Epithelial cell of prostate (primary cell): ENCODE measurements around the gene WDR36.

Source experiments
- DNase-seq: peaks from one replicate; pipeline ENCODE4 v3.0.0-alpha.2; 2011; ENCODE audit warnings: low read depth, low spot score
- H3K27ac ChIP-seq: fragments of 450-650 bp; 2 replicates; pipeline ENCODE4 v1.5.1; 2017; ENCODE audit warnings: mild to moderate bottlenecking

Gene WDR36

DNA sequence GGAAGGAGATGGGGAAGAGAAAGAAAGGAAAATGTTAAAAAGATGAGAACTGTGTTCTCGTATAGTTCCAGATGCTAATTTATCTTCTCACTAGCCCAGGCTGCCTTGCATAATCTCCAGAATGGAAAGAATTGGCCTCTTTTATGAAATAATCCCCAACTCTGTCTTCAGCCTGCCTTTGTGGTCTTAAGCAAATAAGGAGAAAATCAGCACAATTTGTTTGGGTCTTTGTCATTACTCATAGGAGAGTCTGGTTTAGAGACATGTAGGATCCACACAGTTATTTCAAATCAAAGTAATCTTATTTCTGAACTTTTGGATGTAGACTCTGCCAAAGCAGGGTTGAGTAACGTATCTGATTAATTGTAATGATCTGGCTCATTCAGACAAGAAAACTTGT is 81.3 kb downstream of the WDR36 start:
- H3K27ac ChIP-seq: no peak overlapping the region
- DNase-seq: no peak
